HL-60 (cell line): ENCODE measurements around the gene PGGHG.
A peak's percentile ranks its signal among the peaks of the same experiment; 100 is the strongest.

Experiments
- DNase-seq, 2 experiments: peaks; one replicate each; pipeline ENCODE4 v3.0.0-alpha.2; 2010 to 2020; ENCODE audit warnings: low read depth in 1 of 2, low spot score in 1 of 2
- H3K27ac ChIP-seq: fragments of 250-450 bp; sonication (Bioruptor Pico); replicated peaks from 2 replicates; pipeline ENCODE4 v1.5.1; 2020; ENCODE audit warnings: mild to moderate bottlenecking, moderate library complexity
- H3K27me3 ChIP-seq: fragments of 250-450 bp; sonication (Bioruptor Pico); 2 replicates; pipeline ENCODE4 v1.5.1; 2021; ENCODE audit warnings: mild to moderate bottlenecking, moderate library complexity; ENCODE audit not compliant: insufficient read depth, poor library complexity, severe bottlenecking
- H3K4me3 ChIP-seq: replicated peaks from 2 replicates; pipeline ENCODE4 v1.5.1; 2011; ENCODE audit warnings: mild to moderate bottlenecking, control low read depth, low read length; ENCODE audit not compliant: insufficient read depth
- CTCF ChIP-seq: IDR thresholded peaks from one replicate; pipeline ENCODE4 v1.5.1; 2011; ENCODE audit warnings: low read length, control low read depth, inconsistent platforms; ENCODE audit not compliant: insufficient read depth
- GABPA ChIP-seq: IDR thresholded peaks from 2 replicates; pipeline ENCODE4 v1.6.1; 2012; ENCODE audit warnings: low read depth
- POLR2AphosphoS5 ChIP-seq: IDR thresholded peaks from 2 replicates; pipeline ENCODE4 v1.6.1; 2012; ENCODE audit warnings: low read depth
- REST ChIP-seq: IDR thresholded peaks from 2 replicates; pipeline ENCODE4 v1.6.1; 2012; ENCODE audit warnings: low read depth; ENCODE audit not compliant: insufficient replicate concordance
- SPI1 ChIP-seq: IDR thresholded peaks from 2 replicates; pipeline ENCODE4 v1.6.1; 2012; ENCODE audit warnings: low read depth, mild to moderate bottlenecking, borderline replicate concordance

PGGHG gene

GRCh38 chr11:329886-330253, 40.9 kb downstream of the PGGHG start:
- no peak overlapping the region for H3K27ac ChIP-seq
- TF ChIP-seq SPI1 (no peak), POLR2AphosphoS5 (no peak), GABPA (no peak), REST (no peak), CTCF (no peak)
- peaks cover 4% of the 10 kb centered on the region for H3K27me3 ChIP-seq
- H3K4me3 ChIP-seq = no peak overlapping the region
- no peak for DNase-seq

GRCh38 chr11:330307-330693, 41.4 kb downstream of the PGGHG start:
- no peak overlapping the region for H3K27ac ChIP-seq
- DNase-seq = no peak
- H3K27me3 ChIP-seq = peaks cover 4% of the 10 kb centered on the region
- TF ChIP-seq GABPA = no peak
- no peak for TF ChIP-seq REST
- no peak for TF ChIP-seq SPI1
- TF ChIP-seq POLR2AphosphoS5 = no peak
- TF ChIP-seq CTCF = no peak
- H3K4me3 ChIP-seq = no peak overlapping the region

GRCh38 chr11:330694-331357, 41.9 kb downstream of the PGGHG start:
- no peak for TF ChIP-seq REST
- no peak for TF ChIP-seq POLR2AphosphoS5
- no peak for TF ChIP-seq GABPA
- no peak for TF ChIP-seq SPI1
- TF ChIP-seq CTCF = no peak

More at GRCh38 chr11:330694-331357, 41.9 kb downstream of the PGGHG start:
- DNase-seq = peak in 1 of 2 experiments; percentile 50
- Histone ChIP-seq H3K27ac (no peak overlapping the region), H3K27me3 (peaks cover 4% of the 10 kb centered on the region), H3K4me3 (no peak overlapping the region)
